A673 (cell line): ENCODE results near the gene SEMA4D. TPM values are rescaled to one million over a fixed set of nuclear protein-coding genes. Genes with fewer than 3 reads are reported as not detected.

ENCODE experiments used
- BruUV-seq: library from RNA; stranded (reverse); fragments of 400-500 nt; replicated peaks from 2 replicates; lab custom pipeline; 2021; lab: Mats Ljungman, UMichigan
- CTCF ChIA-PET: fragments of 300-600 bp; sonication (Branson Sonifier 250); formaldehyde crosslinking; loops from one replicate; lab custom pipeline; 2022; ENCODE audit warnings: antibody characterized with exemption; lab: Charles Lee
- POLR2A ChIA-PET: fragments of 300-600 bp; sonication (Branson Sonifier 250); formaldehyde crosslinking; loops from one replicate; lab custom pipeline; 2022; ENCODE audit warnings: antibody characterized with exemption; ENCODE audit not compliant: low non-redundant PET; lab: Charles Lee
- DNase-seq: peaks from one replicate; pipeline ENCODE4 v3.0.0-alpha.2; 2015; ENCODE audit warnings: low spot score
- H3K27ac ChIP-seq: fragments of 200-600 bp; sonication (generic); 2 replicates; pipeline ENCODE4 v1.5.1; 2016; ENCODE audit warnings: mixed run types, low read depth, mild to moderate bottlenecking, mixed read lengths, antibody characterized with exemption, low read length; ENCODE audit not compliant: poor library complexity, severe bottlenecking
- H3K27me3 ChIP-seq: fragments of 200-600 bp; sonication (generic); replicated peaks from 2 replicates; pipeline ENCODE4 v1.6.1; 2017; ENCODE audit warnings: mixed run types, low read depth, mild to moderate bottlenecking, mixed read lengths, antibody characterized with exemption, low read length; ENCODE audit not compliant: insufficient read depth, poor library complexity
- H3K36me3 ChIP-seq: fragments of 200-600 bp; sonication (generic); 2 replicates; pipeline ENCODE4 v1.6.1; 2016; ENCODE audit warnings: mixed run types, mild to moderate bottlenecking, mixed read lengths, antibody characterized with exemption, low read length; ENCODE audit not compliant: insufficient read depth, poor library complexity, severe bottlenecking
- H3K4me1 ChIP-seq: fragments of 200-600 bp; sonication (generic); 2 replicates; pipeline ENCODE4 v1.6.1; 2017; ENCODE audit warnings: mixed run types, mild to moderate bottlenecking, mixed read lengths, antibody characterized with exemption, low read length; ENCODE audit not compliant: insufficient read depth, poor library complexity, severe bottlenecking
- H3K4me3 ChIP-seq: fragments of 200-600 bp; sonication (generic); 2 replicates; pipeline ENCODE4 v1.5.1; 2016; ENCODE audit warnings: low read depth, mixed run types, mild to moderate bottlenecking, mixed read lengths, low read length; ENCODE audit not compliant: poor library complexity, severe bottlenecking
- H3K9me3 ChIP-seq: fragments of 200-600 bp; sonication (generic); 2 replicates; pipeline ENCODE4 v1.6.1; 2016; ENCODE audit warnings: mixed run types, low read depth, mild to moderate bottlenecking, mixed read lengths, antibody characterized with exemption, low read length; ENCODE audit not compliant: poor library complexity, severe bottlenecking
- EZH2 ChIP-seq: fragments of 200-600 bp; sonication (generic); IDR thresholded peaks from 2 replicates; pipeline ENCODE4 v1.6.1; 2017; ENCODE audit warnings: borderline replicate concordance, low read depth, mild to moderate bottlenecking, mixed read lengths, antibody characterized with exemption, low read length; ENCODE audit not compliant: poor library complexity, severe bottlenecking
- intact Hi-C: fragments of 100-400 bp; cut with micrococcal nuclease; formaldehyde crosslinking; loops from one replicate; pipeline ENCODE4 v1.10.0; 2022; ENCODE audit not compliant: unreplicated experiment
- total RNA-seq: library from RNA; stranded (reverse); gene quantifications from 2 replicates; pipeline ENCODE4 v1.2.3, GENCODE V29; 2021
- TF ChIP-seq, protein P1 (sequence below): fragments of 300-800, 200-600 bp; sonication (generic); conservative IDR thresholded peaks from 2 replicates; pipeline ENCODE4 v1.5.1; 2017; ENCODE audit warnings: low read depth, mild to moderate bottlenecking, antibody characterized with exemption, low read length, moderate library complexity, mixed read lengths

SEMA4D gene
- total RNA-seq, 1 experiment from 2014 or later = 14.2 TPM

DNA sequence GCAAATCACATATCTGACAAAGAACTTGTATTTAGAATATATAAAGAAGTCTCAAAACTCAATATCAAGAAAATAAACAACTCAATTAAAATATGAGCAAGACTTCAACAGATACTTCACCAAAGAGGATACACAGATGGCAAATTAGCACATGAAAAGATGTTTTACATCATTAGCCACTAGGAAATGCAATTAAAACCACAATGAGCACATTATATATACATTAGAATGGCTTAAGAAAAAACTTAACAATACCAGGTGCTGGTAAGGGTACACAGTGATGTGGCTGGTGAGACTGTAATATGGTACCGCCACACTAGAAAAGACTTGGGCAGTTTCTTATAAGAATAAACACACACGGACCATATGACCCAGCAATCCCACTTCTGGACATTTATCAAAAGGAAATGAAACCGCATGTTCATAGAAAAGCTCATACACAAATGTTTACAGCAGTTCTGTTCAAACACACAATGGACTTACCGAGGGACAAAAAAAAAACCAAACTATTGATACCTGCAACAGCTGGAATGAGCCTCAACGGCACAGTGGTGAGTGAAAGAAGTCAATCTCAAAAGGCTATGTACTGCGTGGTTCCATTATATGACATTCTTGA, 27.6 kb downstream of the SEMA4D start:
- no TSS peak for BruUV-seq
- intact Hi-C loops = no loop called here
- Histone ChIP-seq H3K4me3 (no peak overlapping the region), H3K27ac (no peak overlapping the region), H3K4me1 (no peaks in the 10 kb centered on the region), H3K9me3 (no peaks in the 10 kb centered on the region), H3K27me3 (no peaks in the 10 kb centered on the region), H3K36me3 (no peaks in the 10 kb centered on the region)
- ChIA-PET CTCF (no interaction called here), POLR2A (no interaction called here)
- TF ChIP-seq, protein P1, sequence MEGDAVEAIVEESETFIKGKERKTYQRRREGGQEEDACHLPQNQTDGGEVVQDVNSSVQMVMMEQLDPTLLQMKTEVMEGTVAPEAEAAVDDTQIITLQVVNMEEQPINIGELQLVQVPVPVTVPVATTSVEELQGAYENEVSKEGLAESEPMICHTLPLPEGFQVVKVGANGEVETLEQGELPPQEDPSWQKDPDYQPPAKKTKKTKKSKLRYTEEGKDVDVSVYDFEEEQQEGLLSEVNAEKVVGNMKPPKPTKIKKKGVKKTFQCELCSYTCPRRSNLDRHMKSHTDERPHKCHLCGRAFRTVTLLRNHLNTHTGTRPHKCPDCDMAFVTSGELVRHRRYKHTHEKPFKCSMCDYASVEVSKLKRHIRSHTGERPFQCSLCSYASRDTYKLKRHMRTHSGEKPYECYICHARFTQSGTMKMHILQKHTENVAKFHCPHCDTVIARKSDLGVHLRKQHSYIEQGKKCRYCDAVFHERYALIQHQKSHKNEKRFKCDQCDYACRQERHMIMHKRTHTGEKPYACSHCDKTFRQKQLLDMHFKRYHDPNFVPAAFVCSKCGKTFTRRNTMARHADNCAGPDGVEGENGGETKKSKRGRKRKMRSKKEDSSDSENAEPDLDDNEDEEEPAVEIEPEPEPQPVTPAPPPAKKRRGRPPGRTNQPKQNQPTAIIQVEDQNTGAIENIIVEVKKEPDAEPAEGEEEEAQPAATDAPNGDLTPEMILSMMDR = no peak
- no peak for TF ChIP-seq EZH2
- no peak for DNase-seq

DNA sequence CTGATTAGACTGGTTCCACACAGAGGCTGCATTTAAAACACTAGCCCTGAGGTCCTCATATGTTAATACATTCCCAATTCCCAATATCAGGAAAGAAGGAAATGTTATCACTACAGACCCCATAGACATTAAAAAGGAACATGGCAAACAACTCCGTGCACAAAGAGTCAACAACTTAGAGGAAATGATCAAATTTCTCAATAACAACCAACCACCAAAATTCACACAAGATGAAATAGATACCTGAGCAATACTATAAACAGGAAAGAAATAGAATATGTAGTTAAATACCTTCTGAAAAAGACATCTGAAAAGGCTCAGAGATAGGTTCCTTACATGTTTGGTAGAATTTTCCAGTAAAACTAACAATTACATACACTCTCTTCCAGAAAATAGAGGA, 28.9 kb downstream of the SEMA4D start:
- no peaks in the 10 kb centered on the region for H3K36me3 ChIP-seq
- no peaks in the 10 kb centered on the region for H3K4me1 ChIP-seq
- DNase-seq = no peak
- POLR2A ChIA-PET = no interaction called here
- intact Hi-C loops = no loop called here
- no peaks in the 10 kb centered on the region for H3K9me3 ChIP-seq
- H3K27ac ChIP-seq = no peak overlapping the region
- TF ChIP-seq, protein P1 = no peak
- no peak for TF ChIP-seq EZH2
- CTCF ChIA-PET = no interaction called here
- no TSS peak for BruUV-seq
- no peaks in the 10 kb centered on the region for H3K27me3 ChIP-seq
- no peak overlapping the region for H3K4me3 ChIP-seq

DNA sequence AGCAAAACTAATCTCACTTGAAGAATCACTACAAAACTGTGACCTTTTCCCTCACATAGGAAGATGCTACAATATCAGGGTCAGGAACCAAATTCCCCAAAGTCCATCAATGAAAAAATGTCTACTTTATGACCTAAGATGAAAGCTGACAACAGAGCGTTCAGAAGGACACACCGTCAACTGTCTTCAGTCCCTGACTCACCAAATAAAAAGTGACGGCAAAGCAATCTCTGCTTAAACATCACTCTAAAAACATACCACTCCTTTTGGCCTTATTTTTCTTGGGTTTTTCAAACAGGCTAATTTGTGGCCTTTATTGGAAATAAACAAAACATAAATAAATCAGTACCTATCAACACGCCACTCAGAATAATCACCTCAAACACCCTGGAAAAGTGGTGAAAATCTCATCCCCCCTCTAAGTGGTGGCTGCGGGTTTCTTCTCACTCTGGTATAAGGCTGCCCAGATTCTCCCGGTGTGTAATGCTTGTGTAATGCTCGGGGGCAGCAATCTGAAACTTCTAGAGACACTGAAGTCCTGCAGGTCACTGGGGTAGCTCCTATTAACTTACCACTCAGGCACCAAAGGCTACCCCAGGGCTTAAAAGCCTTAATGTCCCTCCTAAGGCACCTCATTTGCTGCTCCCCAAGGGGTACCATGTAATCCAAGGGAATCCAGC, 29.5 kb downstream of the SEMA4D start:
- H3K4me1 ChIP-seq = no peaks in the 10 kb centered on the region
- ChIA-PET CTCF (no interaction called here), POLR2A (no interaction called here)
- H3K4me3 ChIP-seq = no peak overlapping the region
- no peak for TF ChIP-seq EZH2
- TF ChIP-seq, protein P1 = no peak
- intact Hi-C loops = no loop called here
- DNase-seq = no peak
- no peaks in the 10 kb centered on the region for H3K9me3 ChIP-seq
- no peaks in the 10 kb centered on the region for H3K36me3 ChIP-seq
- no TSS peak for BruUV-seq
- H3K27ac ChIP-seq = no peak overlapping the region
- H3K27me3 ChIP-seq = no peaks in the 10 kb centered on the region
